ENCODE results near the gene TBP.

Gene TBP

DNA sequence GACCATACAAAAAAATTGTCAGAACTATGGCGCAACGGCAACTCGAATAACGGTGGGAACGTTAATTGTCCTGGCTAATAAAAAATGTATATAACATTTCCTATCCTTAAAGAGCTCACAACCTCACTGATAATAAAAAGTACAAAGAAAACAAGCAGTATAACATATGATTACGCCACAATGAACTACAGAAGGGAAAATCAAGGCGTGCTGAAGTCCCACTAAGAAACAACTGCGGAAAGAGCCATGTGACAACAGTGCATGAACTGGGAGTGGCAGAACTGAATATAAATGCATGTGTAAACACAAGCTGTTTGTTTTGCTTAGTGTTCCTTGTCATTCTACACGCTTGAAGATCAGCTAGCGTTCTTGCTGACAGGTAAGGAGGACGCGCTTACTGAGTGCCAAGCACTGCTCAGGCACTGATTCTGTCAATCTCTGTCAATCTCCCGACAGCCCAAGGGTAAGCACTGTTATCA is 596 bp upstream of the TBP start:
- no peaks in the 10 kb centered on the region for H3K27me3 Mint-ChIP-seq
- peaks cover 46% of the 10 kb centered on the region for H3K4me1 Mint-ChIP-seq
- CTCF ChIA-PET: interaction anchor here (0.6 to 1.3 kb wide), 3 partner anchors 23 to 34 kb away, joined by 3 to 4 read pairs (median 3); partner anchors contain the start of gene PDCD2
- H3K4me3 Mint-ChIP-seq: no peak overlapping the region
- no peak overlapping the region for H3K27ac Mint-ChIP-seq
- no peak for DNase-seq
- no peaks in the 10 kb centered on the region for H3K9me3 Mint-ChIP-seq
- H3K36me3 Mint-ChIP-seq: peaks cover 26% of the 10 kb centered on the region

DNA sequence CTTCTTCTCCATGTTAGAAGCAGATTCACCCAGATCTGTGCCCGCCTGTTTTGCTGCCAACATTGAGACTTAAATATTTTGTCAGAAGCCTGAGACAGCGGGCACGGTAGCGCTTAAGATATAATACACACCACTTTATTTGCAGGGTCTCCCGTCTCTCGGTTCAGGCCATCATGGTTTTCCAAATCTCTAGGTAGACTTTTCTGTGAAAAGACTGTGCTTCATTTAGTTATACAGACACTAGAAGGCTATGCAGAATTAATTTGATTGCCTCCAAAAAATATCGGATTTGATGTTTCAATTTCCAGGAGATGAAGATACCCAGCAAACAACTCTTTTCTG is 598 bp downstream of the TBP start:
- Mint-ChIP-seq H3K9me3 (no peaks in the 10 kb centered on the region), H3K27me3 (no peaks in the 10 kb centered on the region), H3K36me3 (peaks cover 23% of the 10 kb centered on the region), H3K4me3 (no peak overlapping the region), H3K27ac (no peak overlapping the region), H3K4me1 (peaks cover 39% of the 10 kb centered on the region)
- DNase-seq: no peak
- CTCF ChIA-PET: no interaction called here

DNA sequence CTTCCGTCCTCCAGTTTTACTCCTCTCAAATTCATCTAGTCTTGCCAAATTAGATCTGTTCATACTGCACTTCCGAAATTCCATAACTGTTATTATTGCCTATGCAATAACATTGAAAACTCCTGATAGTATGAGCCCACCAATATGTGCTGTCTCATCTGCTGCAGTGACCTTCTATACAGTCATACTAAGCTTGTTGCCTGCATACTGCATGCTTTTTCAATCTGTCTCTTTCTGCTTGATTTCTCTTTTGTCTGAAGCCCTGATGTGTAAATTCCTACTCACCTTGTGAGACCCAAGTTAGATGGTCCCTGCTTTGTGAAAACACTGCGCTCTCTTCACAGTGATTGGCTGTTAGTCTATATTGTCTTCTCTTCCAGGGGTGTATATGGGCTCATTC is 1.1 kb downstream of the TBP start:
- CTCF ChIA-PET: no interaction called here
- Mint-ChIP-seq H3K4me3 (no peak overlapping the region), H3K4me1 (peaks cover 36% of the 10 kb centered on the region), H3K27me3 (no peaks in the 10 kb centered on the region), H3K27ac (no peak overlapping the region), H3K9me3 (no peaks in the 10 kb centered on the region), H3K36me3 (peaks cover 24% of the 10 kb centered on the region)
- DNase-seq: no peak

DNA sequence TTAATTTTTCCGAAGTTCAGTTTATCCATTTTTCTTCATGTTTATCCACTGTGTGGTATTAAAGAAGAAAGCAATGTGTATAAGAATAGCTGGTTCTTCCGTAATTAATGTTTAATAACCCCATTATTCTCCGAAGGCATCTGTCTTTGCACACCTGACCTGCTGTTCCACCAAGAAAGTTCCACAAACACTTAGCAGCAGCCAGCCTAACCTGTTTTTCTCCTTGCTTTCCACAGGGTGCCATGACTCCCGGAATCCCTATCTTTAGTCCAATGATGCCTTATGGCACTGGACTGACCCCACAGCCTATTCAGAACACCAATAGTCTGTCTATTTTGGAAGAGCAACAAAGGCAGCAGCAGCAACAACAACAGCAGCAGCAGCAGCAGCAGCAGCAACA is 7.4 kb downstream of the TBP start:
- Mint-ChIP-seq H3K4me3 (no peak overlapping the region), H3K27ac (no peak overlapping the region), H3K36me3 (peaks cover 38% of the 10 kb centered on the region), H3K9me3 (no peaks in the 10 kb centered on the region), H3K4me1 (peaks cover 17% of the 10 kb centered on the region), H3K27me3 (no peaks in the 10 kb centered on the region)
- CTCF ChIA-PET: interaction anchor here (1.1 kb wide), 1 partner anchor 23 kb away, joined by 4 read pairs; the partner anchor contains the start of gene PDCD2
- DNase-seq: no peak

- DNase-seq: no peak
- H3K4me3 Mint-ChIP-seq: no peak overlapping the region
- H3K36me3 Mint-ChIP-seq: peaks cover 42% of the 10 kb centered on the region
- H3K9me3 Mint-ChIP-seq: no peaks in the 10 kb centered on the region
- no peak overlapping the region for H3K27ac Mint-ChIP-seq
- CTCF ChIA-PET: interaction anchor here (1.2 kb wide), 1 partner anchor 10 kb away, joined by 3 read pairs; no protein-coding TSS in a partner anchor
- H3K27me3 Mint-ChIP-seq: no peaks in the 10 kb centered on the region
- peaks cover 2% of the 10 kb centered on the region for H3K4me1 Mint-ChIP-seq
Observed at GRCh38 chr6:170564936-170565530, 10.9 kb downstream of the TBP start.

DNA sequence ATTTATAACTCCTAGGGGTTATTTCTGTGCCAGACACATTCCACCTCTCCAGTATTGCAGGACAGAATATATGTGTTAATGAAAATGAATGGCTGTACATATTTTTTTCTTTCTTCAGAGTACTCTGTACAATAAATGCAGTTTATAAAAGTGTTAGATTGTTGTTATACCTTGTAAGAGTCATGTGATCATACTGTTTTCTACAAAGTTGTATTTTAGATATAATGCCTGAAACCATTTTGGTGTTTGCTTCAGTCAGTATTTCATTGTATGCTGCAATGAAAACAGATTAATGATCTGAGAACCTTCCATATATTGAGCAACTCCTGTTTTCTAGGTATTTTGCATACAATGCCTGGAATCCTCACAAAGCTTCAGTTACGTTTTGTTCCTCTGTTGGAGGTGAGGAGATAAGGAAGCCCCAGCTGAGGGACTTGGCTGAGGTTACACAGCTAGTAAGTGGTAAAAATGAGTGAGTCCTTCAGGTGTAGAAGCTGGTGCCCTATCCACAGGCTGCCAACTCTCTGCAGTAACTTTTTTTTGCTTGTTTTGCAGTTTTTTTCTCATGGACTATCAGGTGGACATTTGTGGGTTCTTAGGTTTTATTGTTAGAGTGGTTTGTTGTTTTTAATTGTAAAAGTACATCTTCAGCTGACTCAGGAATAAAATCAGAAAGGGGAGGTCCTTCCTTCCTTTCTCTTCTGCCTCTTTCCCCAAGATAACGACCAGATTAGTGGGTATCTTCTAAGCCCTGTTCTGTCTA is 18.7 kb downstream of the TBP start:
- Mint-ChIP-seq H3K27ac (no peak overlapping the region), H3K9me3 (no peaks in the 10 kb centered on the region), H3K36me3 (peaks cover 40% of the 10 kb centered on the region), H3K27me3 (no peaks in the 10 kb centered on the region), H3K4me1 (no peaks in the 10 kb centered on the region), H3K4me3 (no peak overlapping the region)
- no peak for DNase-seq
- CTCF ChIA-PET: interaction anchor here (1.4 to 1.5 kb wide), 2 partner anchors 11 to 13 kb away, joined by 4 to 6 read pairs; partner anchors contain the start of gene PDCD2

DNA sequence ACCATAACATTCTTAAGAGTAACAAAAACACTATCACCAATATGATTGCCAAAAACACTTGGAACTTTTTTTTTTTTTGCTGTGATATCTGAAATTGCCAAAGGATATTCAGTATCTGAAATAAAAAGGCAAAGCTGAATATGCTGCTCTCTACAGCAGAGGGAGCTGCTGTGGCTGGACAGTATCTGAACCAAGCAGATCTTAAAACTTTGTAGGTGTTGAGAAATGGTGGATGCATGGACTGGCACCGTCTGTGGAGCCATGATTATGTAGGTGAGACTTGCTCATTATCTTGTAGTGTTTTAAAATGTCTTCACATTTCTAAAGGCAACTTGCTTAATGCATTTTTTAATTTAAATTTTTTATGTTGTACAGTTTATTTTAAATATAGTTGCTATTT is 21.1 kb downstream of the TBP start:
- no peaks in the 10 kb centered on the region for H3K9me3 Mint-ChIP-seq
- no peak overlapping the region for H3K27ac Mint-ChIP-seq
- no peaks in the 10 kb centered on the region for H3K4me1 Mint-ChIP-seq
- DNase-seq: no peak
- no peak overlapping the region for H3K4me3 Mint-ChIP-seq
- CTCF ChIA-PET: interaction anchor here (1.3 to 2.2 kb wide), 2 partner anchors 9 kb away, joined by 3 to 7 read pairs; partner anchors contain the start of gene PDCD2
- no peaks in the 10 kb centered on the region for H3K27me3 Mint-ChIP-seq
- H3K36me3 Mint-ChIP-seq: peaks cover 43% of the 10 kb centered on the region

DNA sequence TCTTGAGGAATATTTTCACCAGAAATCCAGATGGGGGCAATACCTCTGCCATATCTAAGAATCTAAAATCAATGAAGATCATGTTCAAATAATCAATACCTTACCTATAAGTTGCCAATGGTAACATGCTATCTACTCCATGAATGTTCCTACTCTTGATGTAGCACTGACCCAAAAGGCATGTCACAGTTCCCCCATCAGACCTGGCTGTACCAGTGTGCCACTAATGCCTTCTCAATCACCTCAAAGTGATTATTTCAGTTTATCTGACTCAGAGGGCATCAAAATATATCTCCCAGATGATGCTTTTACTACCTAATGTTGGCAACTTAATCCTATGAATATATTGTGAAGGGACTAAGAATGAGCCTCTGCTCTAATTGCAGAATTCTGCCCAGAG is 24.7 kb downstream of the TBP start:
- Mint-ChIP-seq H3K4me1 (peaks cover 24% of the 10 kb centered on the region), H3K27ac (no peak overlapping the region), H3K9me3 (no peaks in the 10 kb centered on the region), H3K36me3 (peaks cover 53% of the 10 kb centered on the region), H3K27me3 (no peaks in the 10 kb centered on the region), H3K4me3 (no peak overlapping the region)
- no peak for DNase-seq
- CTCF ChIA-PET: no interaction called here

DNA sequence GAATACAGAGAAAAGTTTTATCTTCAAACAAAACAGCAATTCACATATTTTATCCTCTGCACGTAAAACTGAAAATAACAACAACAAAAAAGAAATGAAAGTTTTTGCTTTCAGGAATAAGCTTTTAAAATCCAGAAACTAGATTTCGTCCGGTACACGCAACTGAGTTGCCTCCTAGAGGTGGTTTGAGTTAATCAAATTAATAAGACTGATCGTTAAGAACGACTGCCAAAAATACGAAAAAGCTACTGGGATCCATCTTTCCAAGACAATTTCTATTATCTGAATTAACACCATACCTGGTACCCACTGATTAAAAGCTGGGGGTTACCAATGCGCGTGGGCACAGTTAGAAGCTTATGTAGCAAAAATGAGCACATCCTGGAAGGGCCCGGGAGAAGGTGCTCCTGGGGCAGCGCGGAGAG is 29.6 kb downstream of the TBP start:
- Mint-ChIP-seq H3K27ac (peak overlapping the region; percentile 97), H3K27me3 (no peaks in the 10 kb centered on the region), H3K36me3 (peaks cover 45% of the 10 kb centered on the region), H3K4me3 (peak overlapping the region; percentile 98), H3K4me1 (peaks cover 40% of the 10 kb centered on the region), H3K9me3 (no peaks in the 10 kb centered on the region)
- CTCF ChIA-PET: interaction anchor here (0.7 to 2.2 kb wide), 4 partner anchors 8 to 31 kb away, joined by 4 to 7 read pairs (median 5); partner anchors contain the start of gene PSMB1
- DNase-seq: no peak

DNA sequence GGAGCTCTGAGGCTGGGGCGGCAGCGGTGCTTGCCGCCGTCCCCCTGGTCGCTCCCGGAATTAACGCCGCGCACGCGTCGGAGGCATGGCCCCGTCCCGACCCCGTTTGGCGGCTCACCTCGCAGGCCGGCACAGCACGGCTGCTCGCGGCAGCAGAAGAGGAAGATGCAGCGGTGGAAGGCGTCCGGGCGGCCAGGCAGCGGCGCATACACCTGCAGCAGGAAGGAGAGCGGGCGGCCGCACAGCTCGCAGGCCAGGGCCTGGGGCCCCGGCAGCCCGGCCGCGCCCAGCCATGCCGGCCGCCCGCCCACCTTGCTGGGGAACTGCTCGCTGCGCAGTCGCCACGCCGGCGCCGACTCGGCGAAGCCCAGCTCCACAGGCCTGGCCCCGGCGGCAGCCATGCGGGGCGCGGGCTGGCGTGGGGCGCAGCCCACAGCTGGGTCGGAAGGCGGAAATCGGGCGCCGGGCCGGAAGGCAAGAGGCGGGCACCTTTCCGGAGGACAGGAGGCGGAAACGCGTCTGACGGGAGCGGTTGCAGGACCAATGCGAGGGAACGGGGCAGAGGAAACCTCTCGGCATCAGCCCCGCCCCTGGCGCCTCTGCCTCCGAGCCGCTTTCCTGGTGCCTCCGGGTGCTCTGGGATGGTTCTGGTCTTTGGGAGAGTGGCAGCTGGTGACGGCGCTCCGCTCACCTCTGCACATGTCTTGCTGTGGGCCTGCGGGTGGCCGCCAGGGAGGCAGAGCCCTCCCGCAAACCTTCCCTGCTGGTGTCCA is 30.2 kb downstream of the TBP start, which contains the start of gene PDCD2:
TSS of gene PDCD2 (minus strand) at position 457 of the 773 bp plus-strand sequence. CDS start at position 401, 56 bp downstream.
- Mint-ChIP-seq H3K4me3 (peak within 1 kb of the TSS; percentile 98), H3K9me3 (no peaks in the 10 kb centered on the region), H3K36me3 (peaks cover 39% of the 10 kb centered on the region), H3K4me1 (peaks cover 40% of the 10 kb centered on the region), H3K27ac (peak within 1 kb of the TSS; percentile 97), H3K27me3 (no peaks in the 10 kb centered on the region)
- CTCF ChIA-PET: interaction anchor here (0.7 to 2.2 kb wide), 4 partner anchors 9 to 32 kb away, joined by 4 to 7 read pairs (median 5); partner anchors contain the start of gene PSMB1
- peak; percentile 96 for DNase-seq

- H3K27me3 Mint-ChIP-seq: no peaks in the 10 kb centered on the region
- peaks cover 40% of the 10 kb centered on the region for H3K4me1 Mint-ChIP-seq
- H3K9me3 Mint-ChIP-seq: peaks cover 3% of the 10 kb centered on the region
- H3K4me3 Mint-ChIP-seq: peak overlapping the region; percentile 98
- H3K27ac Mint-ChIP-seq: peak overlapping the region; percentile 93
- no peak for DNase-seq
- H3K36me3 Mint-ChIP-seq: peaks cover 34% of the 10 kb centered on the region
- CTCF ChIA-PET: interaction anchor here (0.6 to 2.2 kb wide), 2 partner anchors 10 to 1079 kb away, joined by 3 to 7 read pairs; no protein-coding TSS in a partner anchor
Observed at GRCh38 chr6:170584954-170585498, 30.9 kb downstream of the TBP start.

GRCh38 chr6:170590725-170591124 is 36.6 kb downstream of the TBP start:
- Mint-ChIP-seq H3K27ac (no peak overlapping the region), H3K9me3 (peaks cover 18% of the 10 kb centered on the region), H3K36me3 (peaks cover 2% of the 10 kb centered on the region), H3K4me3 (no peak overlapping the region), H3K27me3 (peaks cover 12% of the 10 kb centered on the region), H3K4me1 (peaks cover 3% of the 10 kb centered on the region)
- CTCF ChIA-PET: no interaction called here
- no peak for DNase-seq

DNA sequence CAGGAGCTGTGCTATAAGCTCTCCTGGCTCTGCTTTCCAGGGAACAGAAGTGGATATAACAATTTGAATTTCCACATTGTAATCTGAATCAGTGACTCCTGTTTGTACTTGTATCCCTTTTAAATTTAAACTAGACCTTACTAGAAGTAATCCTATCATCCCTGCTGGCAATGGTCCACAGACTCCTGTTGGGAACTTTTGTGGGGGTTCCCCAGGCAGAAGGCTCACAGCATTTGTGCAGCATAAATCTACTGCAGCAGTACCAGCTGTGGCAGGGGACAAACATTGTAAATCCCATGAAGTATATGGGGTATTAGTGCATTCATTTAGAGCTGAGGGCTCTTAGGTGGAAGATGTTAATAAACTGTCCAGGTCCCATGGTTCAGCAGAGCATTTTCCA is 42.3 kb downstream of the TBP start:
- DNase-seq: no peak
- H3K27me3 Mint-ChIP-seq: peaks cover 27% of the 10 kb centered on the region
- H3K4me3 Mint-ChIP-seq: no peak overlapping the region
- peaks cover 5% of the 10 kb centered on the region for H3K9me3 Mint-ChIP-seq
- no peaks in the 10 kb centered on the region for H3K4me1 Mint-ChIP-seq
- no peaks in the 10 kb centered on the region for H3K36me3 Mint-ChIP-seq
- no peak overlapping the region for H3K27ac Mint-ChIP-seq
- CTCF ChIA-PET: no interaction called here

- Mint-ChIP-seq H3K27ac (no peak overlapping the region), H3K27me3 (peaks cover 27% of the 10 kb centered on the region), H3K4me3 (no peak overlapping the region), H3K9me3 (peaks cover 5% of the 10 kb centered on the region), H3K36me3 (no peaks in the 10 kb centered on the region), H3K4me1 (no peaks in the 10 kb centered on the region)
- DNase-seq: no peak
- CTCF ChIA-PET: no interaction called here
Observed at GRCh38 chr6:170597278-170597677, 43.1 kb downstream of the TBP start.
